HG02970 (cell line): ENCODE results near the gene ZFP3.
"Not testable (repeated sequence)": the region's sequence is repeated elsewhere in the genome, so short reads cannot be mapped to it uniquely, and the experiment has no call there.

Experiments used
- ATAC-seq: cut with Tn5 transposase; IDR thresholded peaks from one replicate; pipeline ENCODE4 v1.9.1; 2021; ENCODE audit warnings: mild to moderate bottlenecking, moderate library complexity, moderate number of reproducible peaks; ENCODE audit not compliant: unreplicated experiment, low FRiP score

Gene ZFP3

DNA sequence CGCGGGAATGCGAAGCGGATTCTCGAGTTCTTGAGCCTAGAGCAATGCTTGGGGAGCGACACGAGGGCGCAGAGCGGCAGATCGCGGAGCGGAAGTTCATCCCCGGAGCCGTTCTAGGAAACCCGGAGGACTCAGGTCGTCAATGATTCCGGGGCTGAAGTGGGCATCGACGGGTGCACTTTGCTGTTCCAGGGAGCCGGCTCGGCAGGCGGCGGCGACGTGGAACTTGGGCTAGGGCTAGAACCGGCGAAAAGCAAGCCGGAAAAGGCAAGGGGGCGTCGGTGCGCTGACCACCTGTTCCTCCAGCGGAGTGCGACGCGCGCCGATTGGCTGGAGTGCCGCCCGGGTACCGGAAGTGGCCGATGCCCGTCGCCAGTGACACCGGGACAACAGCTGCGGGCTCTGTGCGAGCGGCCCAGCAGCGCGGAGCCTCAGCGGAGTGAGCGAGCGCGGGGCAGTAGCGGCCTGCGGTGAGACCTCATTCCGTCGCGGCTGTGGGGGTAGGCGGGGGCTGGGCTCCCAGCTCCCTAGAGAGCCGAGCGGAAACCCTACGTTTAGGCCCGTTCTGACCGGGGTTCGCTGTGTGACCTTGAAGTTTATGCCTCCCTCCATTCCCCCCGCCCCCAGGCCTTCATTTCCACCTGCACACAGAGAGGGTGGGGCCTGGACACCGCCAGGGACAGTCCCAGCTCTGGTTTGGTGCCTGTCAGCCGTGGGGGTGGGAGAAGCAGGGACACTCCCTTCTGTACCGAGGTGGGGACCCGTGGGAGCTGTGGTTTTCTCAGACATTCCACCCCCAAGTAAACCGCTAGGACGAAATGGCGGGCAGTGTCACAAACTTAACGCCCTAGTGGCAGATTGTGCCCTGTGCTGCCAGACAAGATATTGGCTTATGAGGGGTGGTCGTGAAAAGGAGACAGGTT lies at the start of gene ZFP3:
TSS of gene ZFP3 (plus strand) at position 362 of the 923 bp plus-strand sequence. CDS start 13,038 bp downstream, outside the sequence.
- ATAC-seq, result peak; percentile 78

DNA sequence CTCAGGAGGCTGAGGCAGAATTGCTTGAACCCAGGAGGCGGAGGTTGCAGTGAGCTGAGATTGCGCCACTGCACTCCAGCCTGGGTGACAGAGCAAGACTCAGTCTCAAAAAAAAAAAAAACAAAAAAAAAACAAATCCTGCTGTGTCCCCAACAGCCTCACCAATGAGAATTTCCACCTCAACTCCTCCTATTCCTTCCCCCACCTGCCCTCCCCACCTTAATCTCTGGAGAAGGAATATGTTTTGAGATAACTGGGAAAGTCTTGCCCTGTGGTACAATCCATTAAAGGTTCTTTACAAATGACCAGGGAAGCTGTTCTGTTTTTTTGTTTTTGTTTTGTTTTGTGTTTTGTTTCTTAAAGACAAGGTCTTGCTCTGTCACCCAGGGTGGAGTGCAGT lies 48.1 kb upstream of the ZFP3 start:
- ATAC-seq, result not testable (repeated sequence)

DNA sequence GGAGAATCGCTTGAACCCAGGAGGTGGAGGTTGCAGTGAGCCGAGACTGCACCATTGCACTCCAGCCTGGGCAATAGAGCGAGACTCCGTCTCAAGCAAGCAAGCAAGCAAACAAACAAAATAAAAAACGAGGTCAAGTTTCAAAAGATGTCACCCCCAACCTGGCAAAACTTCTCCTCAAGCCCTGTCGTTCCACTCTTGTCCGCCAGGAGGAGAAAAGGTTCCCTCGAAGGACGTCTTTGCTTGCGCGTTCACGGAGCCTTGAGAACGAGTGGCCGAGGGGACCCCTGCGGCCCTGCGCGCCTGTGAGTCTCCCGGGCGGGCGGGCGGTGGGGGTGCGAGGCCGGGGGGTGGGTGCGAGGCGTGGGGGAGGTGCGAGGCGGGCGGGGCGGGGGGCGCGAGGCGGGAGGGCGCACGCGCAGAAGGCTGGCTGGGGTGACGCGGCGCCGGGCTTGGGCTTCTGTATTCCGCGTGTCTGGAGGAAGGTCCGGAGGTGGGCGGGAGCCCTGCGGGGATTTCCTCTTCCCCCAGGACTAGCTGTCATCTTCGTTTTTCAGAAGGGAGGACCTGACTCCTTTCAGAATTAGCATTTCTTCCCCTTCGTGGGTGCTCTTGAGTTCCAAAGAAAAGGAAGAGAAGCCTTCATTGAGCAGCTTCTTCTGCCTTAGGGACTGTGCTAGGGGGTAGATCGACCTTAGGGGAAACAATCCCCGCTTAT lies 46.7 kb upstream of the ZFP3 start:
- ATAC-seq, result peak; percentile 62

DNA sequence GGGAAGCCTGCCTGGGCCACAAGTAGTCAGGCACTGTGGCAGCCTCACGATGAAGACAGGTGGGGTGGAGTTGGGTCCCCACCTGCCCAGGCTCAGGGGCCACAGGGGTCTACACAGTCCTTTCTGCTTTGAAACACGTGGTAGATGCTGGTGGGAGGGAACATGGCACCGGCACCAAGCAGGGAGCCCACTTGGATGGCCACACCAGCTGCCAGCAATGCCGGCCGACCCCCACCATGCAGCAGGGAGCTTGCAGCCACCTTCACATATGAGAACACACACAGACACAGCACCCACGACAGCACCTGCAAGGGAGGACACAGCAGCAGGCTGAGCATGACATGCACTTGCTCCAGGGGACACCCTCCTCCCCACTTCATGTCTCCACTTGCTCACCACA lies 45.4 kb upstream of the ZFP3 start:
- ATAC-seq, result no peak

DNA sequence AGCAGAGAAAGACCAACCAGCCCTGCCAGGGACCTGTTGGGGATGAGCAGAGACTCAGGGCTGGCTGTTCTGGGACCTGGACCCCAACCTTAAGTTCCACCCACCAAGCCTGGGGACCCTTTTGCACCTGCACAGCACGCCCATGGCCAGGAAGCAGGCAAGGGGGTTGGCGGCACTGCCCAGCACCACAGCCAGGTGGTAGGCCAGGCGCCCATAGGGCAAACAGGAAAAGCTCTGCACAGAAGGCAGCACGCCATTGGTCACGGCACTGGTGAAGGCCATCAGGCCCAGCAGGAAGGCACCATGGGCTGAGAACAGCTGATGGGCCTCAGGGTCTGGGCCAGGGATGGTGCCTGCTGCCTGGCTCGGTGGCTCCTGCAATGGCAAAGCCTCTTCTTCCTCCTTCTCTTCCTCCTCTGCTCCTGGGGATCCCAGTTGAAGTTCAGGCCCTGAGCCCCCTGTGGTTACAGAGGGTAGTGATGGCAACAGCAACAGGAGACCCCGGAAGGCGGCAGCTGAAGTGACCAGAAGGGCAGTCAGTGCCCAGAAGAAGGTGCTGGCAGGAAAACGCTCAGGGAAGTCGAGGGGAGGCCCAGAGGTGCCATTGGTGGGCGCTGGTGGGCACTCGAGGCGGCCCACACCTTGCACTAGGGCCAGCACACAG lies 44.8 kb upstream of the ZFP3 start:
- ATAC-seq, result no peak

DNA sequence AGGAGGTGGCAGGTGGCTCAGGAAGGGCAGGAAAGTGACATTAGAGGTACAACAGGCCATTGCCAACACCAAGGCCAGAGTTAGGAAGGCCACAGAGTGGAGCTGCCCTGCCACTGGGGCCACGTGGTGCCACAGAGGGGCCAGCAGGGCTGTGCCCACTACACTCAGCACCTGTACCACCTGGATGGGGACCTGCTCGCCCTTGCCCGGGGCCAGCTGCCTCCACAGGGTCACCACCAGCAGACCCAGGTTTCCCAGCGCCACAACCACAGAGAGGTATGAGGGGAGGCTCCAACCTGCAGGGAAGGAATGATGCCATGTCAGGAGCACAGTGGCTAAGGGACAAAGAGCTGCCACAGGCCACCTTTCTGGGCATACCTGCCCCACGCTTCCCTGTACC lies 44.2 kb upstream of the ZFP3 start:
- ATAC-seq, result no peak

DNA sequence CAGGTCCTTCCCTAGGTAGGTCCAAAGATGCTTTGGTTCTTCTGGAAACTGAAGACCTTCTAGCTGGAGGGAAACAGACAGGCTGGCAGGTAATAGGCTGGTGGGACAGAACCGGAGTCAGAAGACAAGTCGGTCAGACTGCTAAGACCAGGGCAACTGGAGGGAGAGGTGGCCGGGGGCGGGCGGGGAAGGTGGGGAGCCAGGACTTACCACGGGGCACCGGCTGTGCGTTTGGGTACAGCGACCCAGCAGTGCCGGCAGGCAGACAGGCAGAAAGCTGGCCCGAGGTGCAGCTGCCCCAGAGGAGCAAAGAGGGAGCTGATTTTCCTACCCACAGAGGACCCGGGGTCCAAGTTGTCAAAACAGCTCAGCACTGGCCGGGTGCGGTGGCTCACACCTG lies 43.6 kb upstream of the ZFP3 start:
- no peak for ATAC-seq

DNA sequence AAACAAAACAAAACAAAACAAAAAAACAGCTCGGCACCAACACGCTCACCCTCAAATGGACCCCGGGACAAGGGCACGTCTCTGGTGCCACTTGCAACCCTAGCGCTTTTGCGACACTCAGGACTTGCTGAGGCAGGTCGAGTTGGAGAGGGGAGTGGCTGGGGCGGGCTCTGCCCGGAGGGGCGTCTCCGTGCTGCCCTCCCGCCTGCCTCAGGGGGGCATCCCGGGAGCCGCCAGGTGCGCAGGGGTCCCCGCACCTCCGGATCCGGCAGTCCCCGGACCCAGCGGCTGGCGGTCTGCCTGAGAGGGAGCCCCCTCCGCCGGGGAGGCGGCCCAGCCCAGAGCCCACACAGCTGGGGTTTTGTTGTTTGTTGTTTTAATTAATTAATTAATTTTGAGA lies 43.0 kb upstream of the ZFP3 start, which contains the start of gene SLC52A1:
TSS of gene SLC52A1 (minus strand) at position 112 of the 400 bp plus-strand sequence. CDS start 820 bp downstream, outside the sequence.
- ATAC-seq, result no peak

DNA sequence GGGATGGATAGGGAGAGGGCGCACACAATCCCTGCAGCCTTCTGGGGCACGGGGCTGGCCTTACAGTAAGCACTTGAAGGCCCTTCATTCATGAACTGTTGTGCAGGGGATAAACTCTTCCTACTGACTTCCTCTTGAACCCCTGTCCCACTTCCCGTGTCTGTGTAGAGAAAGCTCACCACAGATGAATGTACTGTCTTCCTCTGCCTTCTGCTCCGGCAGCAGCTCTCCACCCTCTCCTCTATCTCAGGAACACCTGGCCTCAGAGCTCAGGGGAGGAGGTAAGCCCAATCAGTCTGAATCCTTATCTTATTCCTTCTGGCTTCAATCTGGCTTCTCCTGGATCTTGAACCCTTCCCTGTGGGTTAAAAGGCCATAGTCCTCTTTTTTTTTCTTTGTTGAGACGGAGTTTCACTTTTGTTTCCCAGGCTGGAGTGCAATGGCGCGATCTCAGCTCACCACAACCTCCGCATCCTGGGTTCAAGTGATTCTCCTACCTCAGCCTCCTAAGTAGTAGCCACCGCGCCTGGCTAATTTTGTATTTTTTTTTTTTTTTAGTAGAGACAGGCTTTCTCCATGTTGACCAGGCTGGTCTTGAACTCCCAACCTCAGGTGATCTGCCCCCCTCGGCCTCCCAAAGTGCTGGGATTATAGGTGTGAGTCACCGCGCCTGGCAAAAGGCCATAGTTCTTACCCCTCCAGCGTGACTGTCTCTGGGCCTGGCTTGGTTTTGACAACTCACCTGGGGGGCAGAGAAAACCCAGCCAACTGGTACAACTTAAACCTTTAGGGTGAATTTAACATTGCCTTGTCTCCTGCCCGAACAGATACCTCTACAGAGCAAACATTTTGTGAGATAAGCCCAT lies 35.9 kb upstream of the ZFP3 start:
- ATAC-seq, result no peak

DNA sequence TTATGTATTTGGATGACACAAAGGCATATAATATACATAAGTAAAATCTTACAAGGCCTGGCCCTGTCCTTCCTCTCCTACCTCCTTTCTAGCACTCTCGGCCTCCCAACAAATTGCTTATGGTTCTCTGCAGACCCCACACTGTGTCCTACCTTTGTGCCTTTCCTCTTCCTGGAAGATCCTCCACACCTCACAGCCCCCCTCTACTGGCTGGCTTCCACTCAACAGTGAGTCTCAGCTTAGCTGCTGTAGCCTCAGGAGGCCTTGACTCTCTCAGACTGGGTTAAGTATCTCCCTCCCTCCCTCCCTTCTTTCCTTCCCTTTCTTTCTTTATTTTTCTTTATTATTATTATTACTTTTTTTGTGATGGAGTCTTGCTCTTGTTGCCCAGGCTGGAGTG lies 34.7 kb upstream of the ZFP3 start:
- ATAC-seq, result no peak

DNA sequence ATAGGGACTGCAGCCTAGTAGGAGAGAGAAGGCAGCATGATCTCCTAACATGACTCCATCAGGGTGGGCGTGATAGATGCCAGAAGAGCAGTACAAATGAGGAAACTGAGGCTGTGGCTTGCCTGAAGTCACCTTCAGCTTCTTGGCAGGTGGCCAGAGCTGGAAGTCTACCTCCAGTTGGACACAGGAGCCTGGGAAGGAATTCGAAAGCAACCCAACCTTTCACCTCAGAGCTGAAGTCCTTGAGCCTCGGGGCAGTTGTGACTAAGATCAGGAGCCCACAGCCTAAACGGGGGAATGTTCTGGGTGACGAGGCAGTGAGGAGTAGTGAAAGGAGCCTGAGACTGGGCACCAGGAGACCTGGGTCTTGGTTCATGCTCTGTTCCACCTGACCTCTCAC lies 33.6 kb upstream of the ZFP3 start:
- no peak for ATAC-seq

DNA sequence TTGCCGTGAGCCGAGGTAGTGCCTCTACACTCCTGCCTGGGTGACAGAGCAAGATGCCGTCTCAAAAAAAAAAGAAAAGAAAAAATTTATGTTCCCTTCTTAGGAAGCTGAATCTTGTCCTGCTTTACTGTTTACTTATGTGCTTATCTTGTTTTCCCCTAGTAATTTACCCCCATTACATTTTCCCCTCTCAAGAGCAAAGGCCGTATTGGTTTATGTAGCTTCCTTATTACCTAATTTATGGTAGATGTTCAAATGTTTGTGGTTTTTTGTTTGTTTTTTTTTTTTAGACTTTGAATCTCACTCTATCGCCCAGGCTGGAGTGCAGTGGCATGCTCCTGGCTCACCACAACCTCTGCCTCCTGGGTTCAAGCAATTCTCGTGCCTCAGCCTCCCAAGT lies 32.8 kb upstream of the ZFP3 start:
- ATAC-seq, result no peak

DNA sequence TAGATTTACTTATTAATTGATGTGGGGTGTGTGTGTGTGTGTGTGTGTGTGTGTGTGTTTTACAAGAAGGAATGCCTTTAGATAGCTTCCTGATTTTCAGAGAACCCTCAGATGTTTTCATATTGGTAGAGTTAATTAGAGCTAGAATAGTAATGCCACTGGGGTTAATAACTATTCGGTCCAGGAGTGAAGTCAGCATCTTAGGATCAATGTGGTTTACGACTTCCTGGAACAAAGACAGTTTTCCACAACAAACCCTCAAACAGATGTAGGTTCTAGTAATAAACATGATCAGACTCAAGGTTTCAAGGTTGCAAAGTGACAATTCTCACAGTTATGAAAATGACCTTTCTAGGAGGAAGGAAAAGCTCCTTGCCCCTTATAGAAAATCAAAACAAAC lies 30.8 kb upstream of the ZFP3 start:
- ATAC-seq, result no peak

DNA sequence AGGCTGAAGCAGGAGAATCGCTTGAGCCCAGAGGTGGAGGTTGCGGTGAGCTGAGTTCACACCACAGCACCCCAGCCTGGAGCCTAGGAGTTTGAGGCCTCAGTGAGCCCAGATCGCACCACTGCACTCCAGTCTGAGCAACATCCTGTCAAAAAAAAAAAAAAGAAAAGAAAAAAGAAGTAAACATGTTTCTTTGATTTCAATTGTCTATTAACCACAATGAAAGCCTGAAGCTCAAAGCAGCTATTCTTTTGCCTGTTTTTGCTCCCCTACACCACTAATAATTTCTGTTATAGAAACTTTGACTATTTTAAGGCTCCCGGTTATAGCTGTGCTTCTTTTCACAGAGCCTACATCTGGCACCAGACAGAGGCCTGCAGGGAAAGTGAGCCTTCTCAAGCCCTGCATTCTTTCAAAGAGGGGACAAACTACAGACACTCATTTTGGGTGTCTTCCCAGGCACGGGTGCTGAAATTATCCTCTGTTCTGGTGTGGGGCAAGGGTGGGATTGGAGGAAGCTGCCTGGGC lies 28.9 kb upstream of the ZFP3 start:
- no peak for ATAC-seq

DNA sequence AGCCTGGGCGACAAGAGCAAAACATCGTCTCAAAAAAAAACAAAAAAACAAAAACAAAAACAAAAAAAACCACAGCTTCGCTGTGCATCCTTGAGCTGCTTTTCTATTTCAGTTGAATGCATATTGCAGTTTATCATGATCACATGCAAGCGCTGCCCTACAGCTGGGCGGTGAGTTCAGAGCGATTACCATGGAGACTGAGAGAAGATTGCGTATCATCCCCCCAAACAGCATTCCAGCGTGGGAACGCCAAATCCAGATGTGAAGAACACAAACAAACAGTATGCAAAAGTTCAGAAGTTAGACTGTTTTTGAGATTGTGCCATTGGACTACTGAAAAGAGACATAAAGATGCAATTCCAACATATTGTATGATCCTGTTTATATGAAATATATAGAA lies 28.0 kb upstream of the ZFP3 start:
- no peak for ATAC-seq

DNA sequence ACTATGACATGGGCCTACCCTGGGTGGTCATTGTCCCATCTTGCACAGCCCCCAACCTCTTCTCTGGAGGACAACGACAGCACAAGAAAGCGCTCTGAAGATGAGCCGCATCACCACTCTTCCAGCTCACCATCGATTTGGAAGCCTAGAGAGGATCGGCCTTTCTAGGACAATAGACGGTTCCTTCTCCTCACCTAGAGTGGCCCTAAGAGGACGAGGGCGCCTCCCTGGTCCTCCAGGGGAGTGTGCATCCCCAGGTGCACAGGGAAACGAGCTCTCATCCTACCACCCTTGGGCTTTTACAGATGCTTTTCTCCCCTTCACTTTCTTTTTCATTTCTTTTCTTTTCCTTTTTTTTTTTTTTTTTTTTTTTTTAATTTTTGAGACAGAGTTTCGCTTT lies 22.7 kb upstream of the ZFP3 start:
- no peak for ATAC-seq

DNA sequence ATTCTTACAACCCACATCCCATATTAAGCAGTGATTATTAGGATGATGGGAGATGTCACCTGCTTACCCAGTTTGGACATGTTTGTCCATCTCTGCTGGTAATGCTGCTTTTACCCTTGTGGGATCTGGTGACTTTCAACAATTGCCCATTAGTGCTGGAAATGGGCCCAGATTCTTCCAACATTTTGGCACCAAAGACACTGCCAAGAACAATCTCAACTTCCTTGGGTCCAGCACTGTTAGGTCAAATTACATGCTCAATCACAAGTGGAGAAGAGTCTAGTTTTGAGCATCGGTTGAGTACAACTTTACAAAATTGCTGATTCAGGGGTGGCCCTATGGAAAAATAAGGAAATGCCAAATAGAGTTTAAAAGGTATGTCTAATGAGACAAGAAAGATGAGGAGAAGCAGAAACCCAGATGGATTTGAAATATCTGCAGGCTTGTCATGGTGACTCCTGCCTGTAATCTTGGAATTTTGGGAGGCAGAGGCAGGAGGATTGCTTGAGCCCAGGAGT lies 13.0 kb upstream of the ZFP3 start:
- ATAC-seq, result no peak

DNA sequence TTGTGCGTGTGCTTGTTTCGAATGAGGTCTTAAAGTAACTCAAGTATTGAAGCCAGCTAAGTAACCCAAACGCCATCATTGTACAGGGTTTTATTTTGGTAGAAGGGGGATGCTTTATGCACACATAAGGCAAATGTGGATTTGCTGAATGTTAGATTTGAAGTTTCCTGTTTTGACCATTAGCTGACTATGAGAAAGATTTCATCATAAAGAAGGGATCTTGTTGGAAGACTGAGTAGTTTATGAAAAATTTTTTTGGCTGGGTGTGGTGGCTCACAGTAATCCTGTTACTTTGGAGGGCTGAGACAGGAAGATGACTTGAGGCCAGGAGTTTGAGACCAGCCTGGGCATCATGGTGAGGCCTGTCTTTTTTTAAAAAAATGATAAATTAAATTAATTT lies 10.0 kb upstream of the ZFP3 start:
- ATAC-seq, result no peak

DNA sequence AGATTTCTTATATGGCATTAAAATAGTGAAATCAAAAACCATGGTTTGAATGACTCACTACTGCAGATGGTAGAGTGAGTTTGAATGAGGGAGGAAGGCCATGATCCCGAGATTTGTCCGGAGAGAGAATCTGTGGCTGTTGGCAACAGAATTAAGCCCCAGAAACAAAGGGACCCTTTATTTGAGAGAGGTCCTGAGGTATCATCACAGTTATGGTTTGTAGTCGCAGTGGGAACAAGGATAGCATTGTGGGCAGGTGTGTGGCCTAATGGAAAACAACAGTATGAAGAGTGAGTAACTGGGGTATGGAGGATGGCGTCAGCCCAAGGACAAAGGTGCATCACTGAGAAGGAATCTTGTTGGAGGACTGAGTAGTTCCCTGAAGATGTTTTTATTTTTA lies 8.5 kb upstream of the ZFP3 start:
- ATAC-seq, result no peak

DNA sequence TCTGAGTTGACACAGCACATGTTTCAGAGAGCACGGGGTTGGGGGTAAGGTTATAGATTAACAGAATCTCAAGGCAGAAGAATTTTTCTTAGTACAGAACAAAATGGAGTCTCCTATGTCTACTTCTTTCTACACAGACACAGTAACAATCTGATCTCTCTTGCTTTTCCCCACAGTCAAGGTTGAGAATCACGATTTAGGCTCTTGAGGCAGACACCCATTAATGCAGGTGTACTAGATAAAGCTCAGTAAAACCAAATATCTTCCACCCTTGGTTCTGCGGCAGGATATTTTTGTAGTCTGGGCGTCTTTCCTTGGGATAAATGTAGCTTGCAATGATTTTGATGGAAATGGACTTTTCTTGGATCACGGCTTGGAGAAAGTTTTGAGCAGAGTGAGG lies 2.8 kb upstream of the ZFP3 start:
- ATAC-seq, result not testable (repeated sequence)
